ENCODE results near the gene IRGM.
A peak's percentile ranks its signal among the peaks of the same experiment; 100 is the strongest.
"Not testable (repeated sequence)": the region's sequence is repeated elsewhere in the genome, so short reads cannot be mapped to it uniquely, and the experiment has no call there.

Gene IRGM

GRCh38 chr5:150853561-150853960, 7.2 kb downstream of the IRGM start:
- TF ChIP-seq POLR2AphosphoS5 (IDR thresholded peaks at IDR 0.05; ENCODE audit: low read depth) (no peak), GABPA (IDR thresholded peaks at IDR 0.05; ENCODE audit: low read depth) (no peak), CTCF (IDR thresholded peaks at IDR 0.05; ENCODE audit: insufficient read depth, low read length) (no peak), REST (IDR thresholded peaks at IDR 0.05; ENCODE audit: insufficient replicate concordance, low read depth) (no peak), SPI1 (IDR thresholded peaks at IDR 0.05; ENCODE audit: borderline replicate concordance, low read depth) (no peak)
- H3K27ac ChIP-seq (replicated peaks) = no peak overlapping the region
- no peak overlapping the region for H3K4me3 ChIP-seq (replicated peaks; ENCODE audit: insufficient read depth, low read length)
- DNase-seq (ENCODE audit: low read depth in 1 of 2, low spot score in 1 of 2) = no peak
- no peaks in the 10 kb centered on the region for H3K27me3 ChIP-seq (ENCODE audit: insufficient read depth, poor library complexity, severe bottlenecking)

- not testable (repeated sequence) for H3K27me3 ChIP-seq (ENCODE audit: insufficient read depth, poor library complexity, severe bottlenecking); DNase-seq (ENCODE audit: low read depth in 1 of 2, low spot score in 1 of 2); H3K4me3 ChIP-seq (replicated peaks; ENCODE audit: insufficient read depth, low read length); H3K27ac ChIP-seq (replicated peaks)
Measured at GRCh38 chr5:150856700-150857099, 10.4 kb downstream of the IRGM start.

GRCh38 chr5:150860246-150860821, 14.0 kb downstream of the IRGM start:
- Histone ChIP-seq H3K27ac (replicated peaks) (no peak overlapping the region), H3K4me3 (replicated peaks; ENCODE audit: insufficient read depth, low read length) (no peak overlapping the region), H3K27me3 (ENCODE audit: insufficient read depth, poor library complexity, severe bottlenecking) (no peaks in the 10 kb centered on the region)
- no peak for TF ChIP-seq SPI1 (IDR thresholded peaks at IDR 0.05; ENCODE audit: borderline replicate concordance, low read depth)
- no peak for TF ChIP-seq GABPA (IDR thresholded peaks at IDR 0.05; ENCODE audit: low read depth)
- no peak for DNase-seq (ENCODE audit: low read depth in 1 of 2, low spot score in 1 of 2)

GRCh38 chr5:150862070-150862469, 15.7 kb downstream of the IRGM start:
- TF ChIP-seq GABPA (IDR thresholded peaks at IDR 0.05; ENCODE audit: low read depth) (peak; percentile 63), CTCF (IDR thresholded peaks at IDR 0.05; ENCODE audit: insufficient read depth, low read length) (no peak), SPI1 (IDR thresholded peaks at IDR 0.05; ENCODE audit: borderline replicate concordance, low read depth) (peak; percentile 79)
- no peak overlapping the region for H3K4me3 ChIP-seq (replicated peaks; ENCODE audit: insufficient read depth, low read length)
- H3K27me3 ChIP-seq (ENCODE audit: insufficient read depth, poor library complexity, severe bottlenecking) = no peaks in the 10 kb centered on the region
- H3K27ac ChIP-seq (replicated peaks) = peak overlapping the region; percentile 30
- peak; percentile 43 to 68 for DNase-seq (ENCODE audit: low read depth in 1 of 2, low spot score in 1 of 2)

GRCh38 chr5:150879358-150879757, 33.0 kb downstream of the IRGM start:
- no peak for DNase-seq (ENCODE audit: low read depth in 1 of 2, low spot score in 1 of 2)
- Histone ChIP-seq H3K27me3 (ENCODE audit: insufficient read depth, poor library complexity, severe bottlenecking) (no peaks in the 10 kb centered on the region), H3K27ac (replicated peaks) (no peak overlapping the region), H3K4me3 (replicated peaks; ENCODE audit: insufficient read depth, low read length) (no peak overlapping the region)
- TF ChIP-seq SPI1 (IDR thresholded peaks at IDR 0.05; ENCODE audit: borderline replicate concordance, low read depth) (no peak), REST (IDR thresholded peaks at IDR 0.05; ENCODE audit: insufficient replicate concordance, low read depth) (no peak), CTCF (IDR thresholded peaks at IDR 0.05; ENCODE audit: insufficient read depth, low read length) (no peak), POLR2AphosphoS5 (IDR thresholded peaks at IDR 0.05; ENCODE audit: low read depth) (no peak), GABPA (IDR thresholded peaks at IDR 0.05; ENCODE audit: low read depth) (no peak)
